ENCODE data around the gene FAAP20. TPM values are rescaled to one million over a fixed set of nuclear protein-coding genes. Genes with fewer than 3 reads are reported as not detected.

The FAAP20 gene
- total and polyA plus RNA-seq, 2 experiments from 2014 or later: 79.1 to 167 TPM

DNA sequence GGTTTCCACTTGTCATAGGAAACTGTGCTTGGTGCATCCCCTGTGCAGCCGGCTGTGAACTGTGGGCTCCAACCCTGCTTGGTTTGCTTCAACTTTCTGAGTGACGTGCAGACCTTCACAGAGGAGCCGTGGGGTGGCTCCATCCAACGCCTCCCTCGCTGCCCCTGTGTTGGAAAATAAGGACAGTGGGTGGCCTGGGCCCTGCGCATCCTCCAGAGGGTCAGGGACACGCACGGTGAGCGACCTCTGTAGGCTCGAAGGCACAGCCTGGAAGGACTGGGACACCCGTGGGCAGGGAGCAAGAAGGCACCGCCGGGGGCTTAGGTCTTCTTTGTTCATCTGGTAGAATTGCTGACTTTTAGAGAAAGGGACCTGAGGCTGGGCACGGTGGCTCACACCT, 6.5 kb upstream of the FAAP20 start:
- Mint-ChIP-seq H3K4me3 (no peak overlapping the region), H3K27ac (no peak overlapping the region), H3K36me3 (ENCODE audit: low read depth) (no peaks in the 10 kb centered on the region), H3K4me1 (peaks cover 13% of the 10 kb centered on the region), H3K27me3 (ENCODE audit: insufficient read depth, low read depth, poor library complexity) (peaks cover 14% of the 10 kb centered on the region), H3K9me3 (no peaks in the 10 kb centered on the region)
- Histone ChIP-seq H3K27ac (ENCODE audit: low read depth) (no peak overlapping the region), H3K4me2 (no peak overlapping the region), H3K9me2 (ENCODE audit: insufficient read depth) (no peaks in the 10 kb centered on the region), H3K27me3 (ENCODE audit: insufficient read depth) (peaks cover 2% of the 10 kb centered on the region; the same call in 1 of the 2 replicates), H3F3A (replicated peaks; ENCODE audit: low read depth) (peaks cover 5% of the 10 kb centered on the region; the same call in 1 of the 2 replicates), H3K79me2 (replicated peaks; ENCODE audit: insufficient read depth) (no peaks in the 10 kb centered on the region; the same call in 1 of the 2 replicates), H4K20me1 (replicated peaks; ENCODE audit: insufficient read depth) (no peaks in the 10 kb centered on the region), H3K4me3 (no peak overlapping the region), H3K36me3 (ENCODE audit: insufficient read depth) (no peaks in the 10 kb centered on the region), H3K4me1 (ENCODE audit: insufficient read depth) (peaks cover 7% of the 10 kb centered on the region; the same call in 1 of the 2 replicates), H2AFZ (no peak overlapping the region)
- DNase-seq (ENCODE audit: low spot score): no peak
- TF ChIP-seq EZH2 (IDR thresholded peaks at IDR 0.05; ENCODE audit: low read depth, unreplicated experiment) (no peak), JUNB (IDR thresholded peaks at IDR 0.05; ENCODE audit: unreplicated experiment) (no peak), EZH2phosphoT487 (IDR thresholded peaks at IDR 0.05; ENCODE audit: unreplicated experiment) (no peak), ZNF114 (CRISPR knock-in tag; IDR thresholded peaks at IDR 0.05) (no peak), POLR2AphosphoS5 (IDR thresholded peaks at IDR 0.05; ENCODE audit: low read depth) (no peak), STAT1 (IDR thresholded peaks at IDR 0.05; ENCODE audit: unreplicated experiment) (no peak), CREB1 (CRISPR knock-in tag; IDR thresholded peaks at IDR 0.05; ENCODE audit: low read depth) (no peak), NANOG (IDR thresholded peaks at IDR 0.05; ENCODE audit: borderline replicate concordance) (no peak), ZNF331 (CRISPR knock-in tag; IDR thresholded peaks at IDR 0.05; ENCODE audit: low read depth) (no peak)
- TF ChIP-seq, protein P1, sequence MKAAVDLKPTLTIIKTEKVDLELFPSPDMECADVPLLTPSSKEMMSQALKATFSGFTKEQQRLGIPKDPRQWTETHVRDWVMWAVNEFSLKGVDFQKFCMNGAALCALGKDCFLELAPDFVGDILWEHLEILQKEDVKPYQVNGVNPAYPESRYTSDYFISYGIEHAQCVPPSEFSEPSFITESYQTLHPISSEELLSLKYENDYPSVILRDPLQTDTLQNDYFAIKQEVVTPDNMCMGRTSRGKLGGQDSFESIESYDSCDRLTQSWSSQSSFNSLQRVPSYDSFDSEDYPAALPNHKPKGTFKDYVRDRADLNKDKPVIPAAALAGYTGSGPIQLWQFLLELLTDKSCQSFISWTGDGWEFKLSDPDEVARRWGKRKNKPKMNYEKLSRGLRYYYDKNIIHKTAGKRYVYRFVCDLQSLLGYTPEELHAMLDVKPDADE (IDR thresholded peaks at IDR 0.05): no peak
- TF ChIP-seq, protein P2, sequence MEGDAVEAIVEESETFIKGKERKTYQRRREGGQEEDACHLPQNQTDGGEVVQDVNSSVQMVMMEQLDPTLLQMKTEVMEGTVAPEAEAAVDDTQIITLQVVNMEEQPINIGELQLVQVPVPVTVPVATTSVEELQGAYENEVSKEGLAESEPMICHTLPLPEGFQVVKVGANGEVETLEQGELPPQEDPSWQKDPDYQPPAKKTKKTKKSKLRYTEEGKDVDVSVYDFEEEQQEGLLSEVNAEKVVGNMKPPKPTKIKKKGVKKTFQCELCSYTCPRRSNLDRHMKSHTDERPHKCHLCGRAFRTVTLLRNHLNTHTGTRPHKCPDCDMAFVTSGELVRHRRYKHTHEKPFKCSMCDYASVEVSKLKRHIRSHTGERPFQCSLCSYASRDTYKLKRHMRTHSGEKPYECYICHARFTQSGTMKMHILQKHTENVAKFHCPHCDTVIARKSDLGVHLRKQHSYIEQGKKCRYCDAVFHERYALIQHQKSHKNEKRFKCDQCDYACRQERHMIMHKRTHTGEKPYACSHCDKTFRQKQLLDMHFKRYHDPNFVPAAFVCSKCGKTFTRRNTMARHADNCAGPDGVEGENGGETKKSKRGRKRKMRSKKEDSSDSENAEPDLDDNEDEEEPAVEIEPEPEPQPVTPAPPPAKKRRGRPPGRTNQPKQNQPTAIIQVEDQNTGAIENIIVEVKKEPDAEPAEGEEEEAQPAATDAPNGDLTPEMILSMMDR (conservative IDR thresholded peaks at IDR 0.05; ENCODE audit: low read depth in 2 of 2): no peak
- TF ChIP-seq, protein P3, sequence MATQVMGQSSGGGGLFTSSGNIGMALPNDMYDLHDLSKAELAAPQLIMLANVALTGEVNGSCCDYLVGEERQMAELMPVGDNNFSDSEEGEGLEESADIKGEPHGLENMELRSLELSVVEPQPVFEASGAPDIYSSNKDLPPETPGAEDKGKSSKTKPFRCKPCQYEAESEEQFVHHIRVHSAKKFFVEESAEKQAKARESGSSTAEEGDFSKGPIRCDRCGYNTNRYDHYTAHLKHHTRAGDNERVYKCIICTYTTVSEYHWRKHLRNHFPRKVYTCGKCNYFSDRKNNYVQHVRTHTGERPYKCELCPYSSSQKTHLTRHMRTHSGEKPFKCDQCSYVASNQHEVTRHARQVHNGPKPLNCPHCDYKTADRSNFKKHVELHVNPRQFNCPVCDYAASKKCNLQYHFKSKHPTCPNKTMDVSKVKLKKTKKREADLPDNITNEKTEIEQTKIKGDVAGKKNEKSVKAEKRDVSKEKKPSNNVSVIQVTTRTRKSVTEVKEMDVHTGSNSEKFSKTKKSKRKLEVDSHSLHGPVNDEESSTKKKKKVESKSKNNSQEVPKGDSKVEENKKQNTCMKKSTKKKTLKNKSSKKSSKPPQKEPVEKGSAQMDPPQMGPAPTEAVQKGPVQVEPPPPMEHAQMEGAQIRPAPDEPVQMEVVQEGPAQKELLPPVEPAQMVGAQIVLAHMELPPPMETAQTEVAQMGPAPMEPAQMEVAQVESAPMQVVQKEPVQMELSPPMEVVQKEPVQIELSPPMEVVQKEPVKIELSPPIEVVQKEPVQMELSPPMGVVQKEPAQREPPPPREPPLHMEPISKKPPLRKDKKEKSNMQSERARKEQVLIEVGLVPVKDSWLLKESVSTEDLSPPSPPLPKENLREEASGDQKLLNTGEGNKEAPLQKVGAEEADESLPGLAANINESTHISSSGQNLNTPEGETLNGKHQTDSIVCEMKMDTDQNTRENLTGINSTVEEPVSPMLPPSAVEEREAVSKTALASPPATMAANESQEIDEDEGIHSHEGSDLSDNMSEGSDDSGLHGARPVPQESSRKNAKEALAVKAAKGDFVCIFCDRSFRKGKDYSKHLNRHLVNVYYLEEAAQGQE (IDR thresholded peaks at IDR 0.05; ENCODE audit: unreplicated experiment): no peak
- TF ChIP-seq, protein P4, sequence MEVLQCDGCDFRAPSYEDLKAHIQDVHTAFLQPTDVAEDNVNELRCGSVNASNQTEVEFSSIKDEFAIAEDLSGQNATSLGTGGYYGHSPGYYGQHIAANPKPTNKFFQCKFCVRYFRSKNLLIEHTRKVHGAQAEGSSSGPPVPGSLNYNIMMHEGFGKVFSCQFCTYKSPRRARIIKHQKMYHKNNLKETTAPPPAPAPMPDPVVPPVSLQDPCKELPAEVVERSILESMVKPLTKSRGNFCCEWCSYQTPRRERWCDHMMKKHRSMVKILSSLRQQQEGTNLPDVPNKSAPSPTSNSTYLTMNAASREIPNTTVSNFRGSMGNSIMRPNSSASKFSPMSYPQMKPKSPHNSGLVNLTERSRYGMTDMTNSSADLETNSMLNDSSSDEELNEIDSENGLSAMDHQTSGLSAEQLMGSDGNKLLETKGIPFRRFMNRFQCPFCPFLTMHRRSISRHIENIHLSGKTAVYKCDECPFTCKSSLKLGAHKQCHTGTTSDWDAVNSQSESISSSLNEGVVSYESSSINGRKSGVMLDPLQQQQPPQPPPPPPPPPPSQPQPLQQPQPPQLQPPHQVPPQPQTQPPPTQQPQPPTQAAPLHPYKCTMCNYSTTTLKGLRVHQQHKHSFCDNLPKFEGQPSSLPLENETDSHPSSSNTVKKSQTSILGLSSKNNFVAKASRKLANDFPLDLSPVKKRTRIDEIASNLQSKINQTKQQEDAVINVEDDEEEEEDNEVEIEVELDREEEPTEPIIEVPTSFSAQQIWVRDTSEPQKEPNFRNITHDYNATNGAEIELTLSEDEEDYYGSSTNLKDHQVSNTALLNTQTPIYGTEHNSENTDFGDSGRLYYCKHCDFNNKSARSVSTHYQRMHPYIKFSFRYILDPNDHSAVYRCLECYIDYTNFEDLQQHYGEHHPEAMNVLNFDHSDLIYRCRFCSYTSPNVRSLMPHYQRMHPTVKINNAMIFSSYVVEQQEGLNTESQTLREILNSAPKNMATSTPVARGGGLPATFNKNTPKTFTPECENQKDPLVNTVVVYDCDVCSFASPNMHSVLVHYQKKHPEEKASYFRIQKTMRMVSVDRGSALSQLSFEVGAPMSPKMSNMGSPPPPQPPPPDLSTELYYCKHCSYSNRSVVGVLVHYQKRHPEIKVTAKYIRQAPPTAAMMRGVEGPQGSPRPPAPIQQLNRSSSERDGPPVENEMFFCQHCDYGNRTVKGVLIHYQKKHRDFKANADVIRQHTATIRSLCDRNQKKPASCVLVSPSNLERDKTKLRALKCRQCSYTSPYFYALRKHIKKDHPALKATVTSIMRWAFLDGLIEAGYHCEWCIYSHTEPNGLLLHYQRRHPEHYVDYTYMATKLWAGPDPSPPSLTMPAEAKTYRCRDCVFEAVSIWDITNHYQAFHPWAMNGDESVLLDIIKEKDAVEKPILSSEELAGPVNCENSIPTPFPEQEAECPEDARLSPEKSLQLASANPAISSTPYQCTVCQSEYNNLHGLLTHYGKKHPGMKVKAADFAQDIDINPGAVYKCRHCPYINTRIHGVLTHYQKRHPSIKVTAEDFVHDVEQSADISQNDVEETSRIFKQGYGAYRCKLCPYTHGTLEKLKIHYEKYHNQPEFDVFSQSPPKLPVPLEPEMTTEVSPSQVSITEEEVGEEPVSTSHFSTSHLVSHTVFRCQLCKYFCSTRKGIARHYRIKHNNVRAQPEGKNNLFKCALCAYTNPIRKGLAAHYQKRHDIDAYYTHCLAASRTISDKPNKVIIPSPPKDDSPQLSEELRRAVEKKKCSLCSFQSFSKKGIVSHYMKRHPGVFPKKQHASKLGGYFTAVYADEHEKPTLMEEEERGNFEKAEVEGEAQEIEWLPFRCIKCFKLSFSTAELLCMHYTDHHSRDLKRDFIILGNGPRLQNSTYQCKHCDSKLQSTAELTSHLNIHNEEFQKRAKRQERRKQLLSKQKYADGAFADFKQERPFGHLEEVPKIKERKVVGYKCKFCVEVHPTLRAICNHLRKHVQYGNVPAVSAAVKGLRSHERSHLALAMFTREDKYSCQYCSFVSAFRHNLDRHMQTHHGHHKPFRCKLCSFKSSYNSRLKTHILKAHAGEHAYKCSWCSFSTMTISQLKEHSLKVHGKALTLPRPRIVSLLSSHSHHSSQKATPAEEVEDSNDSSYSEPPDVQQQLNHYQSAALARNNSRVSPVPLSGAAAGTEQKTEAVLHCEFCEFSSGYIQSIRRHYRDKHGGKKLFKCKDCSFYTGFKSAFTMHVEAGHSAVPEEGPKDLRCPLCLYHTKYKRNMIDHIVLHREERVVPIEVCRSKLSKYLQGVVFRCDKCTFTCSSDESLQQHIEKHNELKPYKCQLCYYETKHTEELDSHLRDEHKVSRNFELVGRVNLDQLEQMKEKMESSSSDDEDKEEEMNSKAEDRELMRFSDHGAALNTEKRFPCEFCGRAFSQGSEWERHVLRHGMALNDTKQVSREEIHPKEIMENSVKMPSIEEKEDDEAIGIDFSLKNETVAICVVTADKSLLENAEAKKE (CRISPR knock-in tag; IDR thresholded peaks at IDR 0.05): no peak
- no peak for ATAC-seq
